ENCODE data around the gene SLC38A9. TPM values are rescaled to one million over a fixed set of nuclear protein-coding genes. Genes with fewer than 3 reads are reported as not detected.

SLC38A9 gene
- total RNA-seq, 1 donor from 2014 or later = 6.3 TPM

Other genes starting within 250 kb of the SLC38A9 start
- 75.9 TPM for gene PLPP1, start 177.4 kb downstream of the SLC38A9 start, total RNA-seq
- gene DDX4, start 25.7 kb upstream of the SLC38A9 start, total RNA-seq = not detected
- gene IL31RA, start 139.0 kb upstream of the SLC38A9 start, total RNA-seq = not detected